SH-SY5Y (cell line): ENCODE measurements around the gene DPP10.

ENCODE experiments used
- GATA2 ChIP-seq: IDR thresholded peaks from 2 replicates; pipeline ENCODE4 v1.6.1; 2011; ENCODE audit warnings: mild to moderate bottlenecking, low read depth, low read length
- GATA3 ChIP-seq: IDR thresholded peaks from 2 replicates; pipeline ENCODE4 v1.6.1; 2011; ENCODE audit warnings: low read depth, mild to moderate bottlenecking, low read length, moderate library complexity

DNA sequence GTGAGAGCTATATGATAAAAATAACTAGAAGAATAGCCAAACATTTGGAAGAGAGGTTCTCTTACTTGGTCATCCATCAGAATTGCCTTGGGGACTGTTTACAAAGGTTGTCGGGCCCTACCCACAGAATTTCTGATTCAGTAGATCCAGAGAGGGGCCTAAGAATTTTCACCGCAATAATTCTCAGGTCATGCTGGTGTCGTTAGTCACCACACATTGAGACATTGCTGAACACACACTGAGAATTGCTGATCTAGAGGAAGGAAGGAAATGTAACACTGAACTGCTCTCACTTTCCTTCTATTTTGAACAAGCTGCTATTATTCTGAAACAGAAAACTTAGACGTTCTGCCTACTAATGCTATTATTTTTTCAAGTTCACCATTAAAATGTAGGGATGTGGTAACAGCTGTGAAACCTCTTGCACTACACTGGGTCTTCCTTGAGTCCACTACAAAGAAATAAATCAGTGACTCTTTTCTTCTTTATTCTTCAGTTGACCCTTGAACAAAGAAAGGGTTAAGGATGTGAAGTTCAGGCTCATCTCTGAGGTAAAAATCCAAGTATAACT lies 491.3 kb downstream of the DPP10 start:
- TF ChIP-seq GATA2 (no peak), GATA3 (no peak)
